ENCODE measurements around the gene TATDN2.

The TATDN2 gene

DNA sequence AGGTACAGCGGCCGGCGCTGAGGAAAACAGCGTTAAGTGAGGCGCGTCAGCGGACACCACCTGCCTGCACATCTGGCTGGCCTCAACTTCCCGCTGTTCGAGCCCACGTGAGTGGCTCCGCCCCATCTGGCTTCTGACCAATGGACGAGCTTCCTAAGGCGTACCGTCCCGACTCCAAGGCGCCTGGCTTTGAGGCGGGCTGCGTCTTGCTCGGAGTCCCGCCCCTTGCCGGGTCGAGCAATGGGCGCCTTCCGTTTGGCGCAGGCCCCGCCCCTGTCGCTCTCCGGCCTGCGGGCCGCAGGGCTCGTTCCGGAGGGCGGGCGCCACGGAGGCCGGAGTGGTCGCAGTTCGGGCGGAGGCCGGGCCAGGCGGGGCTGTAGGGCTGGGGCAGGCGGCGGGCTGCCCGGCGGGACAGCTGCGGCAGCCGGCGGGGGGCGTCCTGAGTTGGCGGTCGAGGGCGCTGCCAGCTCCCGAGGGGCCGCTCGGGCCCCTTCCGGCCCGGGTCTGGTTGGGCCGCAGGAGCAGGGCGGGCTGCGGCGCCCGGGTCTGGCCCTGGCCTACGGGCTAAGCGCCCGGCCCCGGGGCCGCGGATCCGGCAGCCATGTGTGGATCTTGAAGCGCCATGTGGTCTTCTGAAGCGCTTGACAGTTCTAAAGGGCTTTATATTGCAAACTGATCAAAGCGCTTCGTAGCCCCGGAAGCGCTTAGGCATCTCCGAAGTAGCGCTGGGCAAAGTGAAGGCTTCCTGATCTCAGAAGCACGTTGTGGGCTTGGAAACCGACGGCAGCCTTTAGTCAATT lies at the start of gene TATDN2:
TSS of gene TATDN2 (plus strand) at position 276 of the 800 bp plus-strand sequence. CDS start 742 bp downstream, outside the sequence.
- DNase-seq, result peak; percentile 95 to 97

DNA sequence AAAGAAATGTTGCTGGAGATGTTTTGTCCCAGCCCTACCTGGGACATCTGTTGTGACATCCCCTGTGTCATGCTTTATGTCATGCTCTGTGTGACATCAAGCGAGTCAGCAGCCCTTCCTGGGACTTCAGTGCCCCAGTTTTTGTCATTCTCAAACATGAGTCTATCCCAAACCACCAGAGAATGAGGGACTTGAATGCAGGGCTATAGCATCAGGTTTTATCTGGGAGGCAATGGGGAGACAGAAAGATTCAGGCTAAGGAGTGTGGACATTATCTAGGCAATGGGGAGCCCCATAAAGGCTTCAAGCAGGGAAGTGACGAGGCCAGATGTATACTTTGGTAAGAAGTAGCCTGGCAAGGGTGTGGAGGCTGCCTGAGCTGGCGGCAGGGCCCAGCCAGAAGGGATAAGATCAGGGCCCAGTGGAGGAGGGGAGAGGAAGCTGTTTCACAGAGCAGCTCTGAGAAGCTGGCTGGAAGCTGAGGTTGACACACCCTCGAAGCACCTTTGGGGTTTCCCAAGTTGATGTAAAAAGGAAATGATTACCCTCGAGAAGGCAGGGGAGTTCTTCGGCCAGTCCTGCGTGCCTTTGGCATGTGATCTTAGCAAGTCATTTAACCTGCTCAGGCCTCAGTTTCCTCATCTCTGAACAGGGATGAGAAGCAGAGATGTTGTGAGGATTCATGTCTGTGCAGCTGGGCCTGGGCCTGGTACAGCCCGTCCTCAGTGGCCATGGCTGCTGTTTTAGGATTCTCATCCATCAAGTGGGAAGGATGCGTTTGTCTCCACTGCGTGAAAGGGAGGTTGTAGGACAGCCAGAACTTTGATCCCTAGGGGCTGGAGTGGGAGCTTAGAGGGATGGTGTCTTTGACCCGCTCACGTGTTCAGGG lies 49.3 kb upstream of the TATDN2 start:
- peak; percentile 69 to 80 for DNase-seq

DNA sequence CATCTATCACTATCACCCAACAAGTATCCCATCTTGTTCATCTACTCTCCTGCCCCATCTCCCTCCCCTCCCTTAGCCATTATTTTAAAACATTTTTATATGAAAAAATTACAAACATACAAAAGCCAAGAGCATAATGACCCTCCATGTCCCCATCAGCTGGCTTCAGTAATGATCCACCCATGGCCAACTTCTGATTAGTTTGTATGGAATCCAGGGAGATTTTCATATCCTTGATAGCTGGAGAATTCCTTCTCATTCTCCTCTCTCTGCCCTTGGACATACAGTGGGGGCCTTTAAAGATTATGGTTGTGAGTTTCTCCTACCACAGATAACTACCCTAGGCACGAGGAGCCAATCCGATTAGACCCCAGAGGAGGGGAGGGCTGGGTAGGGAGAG lies 43.3 kb upstream of the TATDN2 start:
- DNase-seq, result no peak

DNA sequence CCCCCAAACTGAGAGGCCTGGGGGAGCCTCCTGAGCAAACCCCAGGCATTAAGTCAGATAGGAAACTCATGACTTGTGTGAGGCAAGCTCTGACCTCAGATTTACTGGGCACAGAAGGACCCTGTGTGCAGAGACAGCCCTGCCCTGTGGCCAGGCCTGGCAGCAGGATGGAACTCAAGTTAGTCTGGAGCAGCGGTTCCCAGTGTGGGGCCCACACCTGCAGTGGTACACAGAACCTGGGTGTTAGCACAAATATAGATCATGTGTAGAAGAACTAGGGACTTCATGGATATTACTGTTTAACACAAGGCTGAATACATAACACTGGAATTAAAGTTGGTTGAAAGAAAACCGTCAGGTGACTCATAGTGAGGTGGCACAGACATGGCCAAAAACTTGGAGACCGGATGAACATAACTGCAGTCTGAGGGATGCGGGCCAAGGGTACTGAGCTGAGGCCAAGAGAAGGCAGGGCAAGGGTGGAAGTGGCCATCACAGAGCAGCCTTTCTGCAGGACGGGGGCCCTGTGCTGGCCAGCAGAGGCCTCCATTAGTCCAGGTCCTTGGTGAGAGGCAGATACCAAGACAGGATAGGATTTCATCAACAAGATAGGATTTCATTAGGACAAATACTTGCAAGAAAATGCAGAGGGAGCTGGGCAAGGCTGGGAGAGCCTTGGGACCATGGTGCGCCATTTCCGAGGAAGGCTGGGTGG lies 42.7 kb upstream of the TATDN2 start:
- no peak for DNase-seq

- DNase-seq, result no peak
Measured at GRCh38 chr3:10206166-10206511, 42.1 kb upstream of the TATDN2 start.

DNA sequence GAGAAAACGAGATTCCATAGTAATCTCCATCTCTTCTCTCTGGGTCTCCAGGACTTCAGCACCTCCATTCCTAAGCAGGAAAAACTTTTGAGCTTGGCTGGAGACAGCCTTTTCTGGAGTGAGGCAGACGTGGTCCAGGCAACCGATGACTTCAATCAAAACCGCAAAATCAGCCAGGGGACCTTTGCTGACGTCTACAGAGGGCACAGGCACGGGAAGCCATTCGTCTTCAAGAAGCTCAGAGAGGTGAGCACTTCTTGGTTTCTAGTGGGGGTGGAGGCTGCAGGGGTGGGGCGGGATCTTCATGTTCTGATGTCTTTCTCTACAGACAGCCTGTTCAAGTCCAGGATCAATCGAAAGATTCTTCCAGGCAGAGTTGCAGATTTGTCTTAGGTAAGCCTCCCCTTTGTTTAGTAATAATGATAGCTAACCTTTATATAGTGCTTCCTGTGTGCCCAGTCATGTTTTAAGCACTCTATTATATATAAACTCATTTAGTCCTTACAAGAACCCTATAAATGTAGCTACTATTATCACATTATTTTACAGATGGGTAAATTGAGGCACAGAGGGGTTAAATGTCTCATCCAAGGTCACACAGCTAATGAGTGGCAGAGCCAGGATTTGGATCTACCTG lies 35.0 kb upstream of the TATDN2 start:
- DNase-seq, result peak in 1 of 2 experiments; percentile 19

- no peak for DNase-seq
Measured at GRCh38 chr3:10215578-10216368, 32.5 kb upstream of the TATDN2 start.

DNA sequence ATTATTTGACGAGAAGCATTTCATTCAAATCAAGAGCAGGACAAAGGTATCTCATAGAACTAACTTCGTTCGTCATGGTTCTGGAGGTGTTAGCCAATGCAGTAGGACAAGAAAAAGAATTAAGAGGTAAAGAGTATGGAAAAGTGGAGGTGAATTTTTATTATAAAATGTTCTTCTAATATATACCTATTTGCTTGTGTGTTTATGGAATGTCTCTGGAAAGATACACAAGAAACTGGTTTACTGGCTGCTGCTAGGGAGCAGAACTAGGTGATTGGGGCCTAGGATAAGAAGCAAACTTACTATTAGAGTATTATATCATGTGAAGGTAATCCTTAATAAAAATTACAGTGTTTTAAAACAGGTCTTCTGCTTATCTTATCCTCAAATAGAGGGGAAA lies 30.9 kb upstream of the TATDN2 start:
- no peak for DNase-seq

- no peak for DNase-seq
Measured at GRCh38 chr3:10219737-10220136, 28.5 kb upstream of the TATDN2 start.

- peak; percentile 44 to 55 for DNase-seq
Measured at GRCh38 chr3:10223676-10224639, 24.3 kb upstream of the TATDN2 start.

GRCh38 chr3:10224794-10225665 lies 23.2 kb upstream of the TATDN2 start:
- DNase-seq, result peak; percentile 73 to 81

GRCh38 chr3:10226293-10226692 lies 22.0 kb upstream of the TATDN2 start:
- no peak for DNase-seq

GRCh38 chr3:10228248-10228950 lies 19.9 kb upstream of the TATDN2 start:
- DNase-seq, result peak; percentile 50 to 68

DNA sequence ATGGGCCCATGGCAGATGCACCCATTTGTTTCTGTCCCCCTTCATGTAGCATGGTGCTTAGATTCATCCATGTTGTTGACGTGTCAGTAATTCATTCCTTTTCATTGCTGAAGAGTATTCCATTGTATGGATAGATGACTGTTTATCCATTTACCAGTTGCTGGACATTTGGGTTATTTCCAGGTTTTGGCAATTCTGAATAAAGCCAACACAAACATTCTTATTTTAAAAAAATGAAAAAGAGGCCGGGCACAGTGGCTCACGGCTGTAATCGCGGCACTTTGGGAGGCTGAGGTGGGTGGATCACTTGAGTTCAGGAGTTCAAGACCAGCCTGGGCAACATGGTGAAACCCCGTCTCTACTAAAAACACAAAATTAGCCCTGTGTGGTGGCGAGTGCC lies 18.7 kb upstream of the TATDN2 start:
- DNase-seq, result no peak

DNA sequence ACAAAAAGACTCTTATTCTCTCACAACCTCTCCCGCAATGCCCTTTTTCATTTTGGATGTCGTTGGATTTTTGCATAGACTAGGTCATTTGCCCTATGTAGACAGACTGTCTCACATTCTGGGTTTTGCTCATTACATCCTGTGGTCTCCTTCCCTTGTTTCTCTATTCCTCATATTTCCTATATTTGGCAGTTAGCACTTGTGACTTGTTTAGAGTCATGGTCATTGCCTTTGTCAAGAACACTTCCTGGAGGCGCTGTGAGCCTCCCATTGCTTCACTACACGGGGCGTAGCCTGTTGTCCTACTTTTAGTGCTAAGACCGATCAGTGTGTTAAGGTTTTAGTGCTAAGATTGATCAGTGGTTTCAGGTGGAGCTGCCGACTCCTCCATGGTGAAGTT lies 16.1 kb upstream of the TATDN2 start:
- no peak for DNase-seq

- no peak for DNase-seq
Measured at GRCh38 chr3:10233988-10234387, 14.3 kb upstream of the TATDN2 start.

DNA sequence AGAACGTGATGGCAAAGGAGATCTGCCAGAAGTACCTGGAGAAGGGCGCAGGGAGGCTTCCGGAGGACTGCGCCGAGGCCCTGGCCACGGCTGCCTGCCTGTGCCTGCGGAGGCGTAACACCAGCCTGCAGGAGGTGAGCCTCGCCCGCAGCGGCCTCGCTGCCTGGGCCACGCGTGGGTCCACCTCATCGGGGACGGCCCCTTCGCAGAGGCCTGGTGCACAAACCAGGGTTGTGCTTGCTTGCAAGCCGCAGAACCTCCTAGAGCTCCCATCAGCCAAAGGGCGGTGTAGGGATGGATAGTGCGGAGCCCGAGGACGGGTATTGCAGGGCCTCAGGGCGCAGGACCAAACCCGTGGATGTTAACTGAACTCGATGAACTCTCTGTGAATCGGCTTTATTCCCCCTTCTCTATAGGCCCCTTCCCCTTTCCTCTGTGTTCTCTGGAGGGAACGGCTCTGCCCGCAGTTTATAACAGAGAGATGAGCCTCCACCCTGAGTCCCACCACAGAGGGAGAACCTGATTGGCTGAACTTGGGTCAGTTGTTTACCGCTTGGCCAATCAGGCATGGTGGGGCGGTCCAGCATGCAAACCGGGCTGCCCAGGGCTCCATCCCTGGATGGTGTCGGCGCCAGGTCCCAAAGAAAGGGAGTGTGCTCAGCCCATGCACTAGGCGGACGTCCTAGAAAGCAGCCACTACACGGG lies 13.6 kb upstream of the TATDN2 start:
- no peak for DNase-seq

DNA sequence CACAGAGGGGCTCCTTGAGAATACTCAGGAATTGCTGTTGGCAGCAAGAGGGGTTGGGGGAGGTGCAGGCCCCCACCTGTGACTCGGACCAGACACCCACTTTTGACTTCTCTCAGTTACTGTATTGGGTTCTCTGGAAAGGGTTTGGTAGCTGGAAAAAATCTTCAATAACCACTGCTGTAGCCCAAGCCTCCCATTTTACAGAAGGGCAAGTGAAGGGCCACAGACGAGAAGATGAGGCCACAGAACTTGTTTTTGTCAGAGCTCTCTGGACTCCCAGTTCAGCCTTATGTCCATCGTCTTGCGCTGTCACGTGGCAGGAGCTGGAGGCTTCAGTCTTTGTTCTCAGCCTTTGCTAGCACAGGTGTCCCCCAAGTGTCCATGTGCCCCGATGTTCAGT lies 12.7 kb upstream of the TATDN2 start:
- DNase-seq, result no peak
